ENCODE data around the gene STK32A.

GRCh38 chr5:147408980-147409379 is 174.2 kb downstream of the STK32A start:
- TF ChIP-seq EP300 (IDR thresholded peaks at IDR 0.05) (no peak), CTCF (IDR thresholded peaks at IDR 0.05) (no peak)
